K562 (cell line): ENCODE results near the gene NAGLU.
A peak's percentile ranks its signal among the peaks of the same experiment; 100 is the strongest.

Experiments used
- BRD4 ChIP-seq: fragments of 200-600 bp; sonication (generic); IDR thresholded peaks from 2 replicates; pipeline ENCODE4 v1.6.1; 2017; ENCODE audit warnings: inconsistent platforms
- ILF3 ChIP-seq: fragments of 450-650 bp; IDR thresholded peaks from 2 replicates; pipeline ENCODE4 v1.6.1; 2018; ENCODE audit warnings: antibody characterized with exemption, mild to moderate bottlenecking, moderate library complexity, borderline replicate concordance
- PHF8 ChIP-seq: fragments of 200-600 bp; sonication (generic); IDR thresholded peaks from 2 replicates; pipeline ENCODE4 v1.6.1; 2012; ENCODE audit warnings: mixed run types, mild to moderate bottlenecking, inconsistent platforms, low read length, moderate library complexity, borderline replicate concordance
- TF ChIP-seq, protein P1 (sequence below), 2 experiments: fragments of 450-650 bp in 1 of 2; IDR thresholded peaks; 2 replicates each; pipeline ENCODE4 v1.6.1; 2011 to 2017; ENCODE audit warnings: low read depth in 2 of 2, antibody characterized with exemption in 1 of 2, borderline replicate concordance in 1 of 2, low read length in 1 of 2, mild to moderate bottlenecking in 1 of 2, mixed read lengths in 1 of 2; ENCODE audit not compliant: control insufficient read depth in 1 of 2
- TF ChIP-seq, protein P2 (sequence below): sonication (generic); formaldehyde crosslinking; IDR thresholded peaks from 2 replicates; pipeline ENCODE4 v1.9.0; 2022; ENCODE audit warnings: mild to moderate bottlenecking, missing genetic modification reagents
- TF ChIP-seq, protein P3 (sequence below), 2 experiments: fragments of 450-650 bp; formaldehyde crosslinking in 1 of 2; IDR thresholded peaks; 2 replicates each; pipeline versions ENCODE4 v1.4.0 to v1.6.1; 2014 to 2020; ENCODE audit warnings: mild to moderate bottlenecking in 2 of 2, borderline replicate concordance in 1 of 2, low read depth in 1 of 2
- TF ChIP-seq, protein P4 (sequence below): sonication (generic); formaldehyde crosslinking; IDR thresholded peaks from 2 replicates; pipeline ENCODE4 v1.8.1; 2022; ENCODE audit warnings: missing genetic modification reagents

DNA sequence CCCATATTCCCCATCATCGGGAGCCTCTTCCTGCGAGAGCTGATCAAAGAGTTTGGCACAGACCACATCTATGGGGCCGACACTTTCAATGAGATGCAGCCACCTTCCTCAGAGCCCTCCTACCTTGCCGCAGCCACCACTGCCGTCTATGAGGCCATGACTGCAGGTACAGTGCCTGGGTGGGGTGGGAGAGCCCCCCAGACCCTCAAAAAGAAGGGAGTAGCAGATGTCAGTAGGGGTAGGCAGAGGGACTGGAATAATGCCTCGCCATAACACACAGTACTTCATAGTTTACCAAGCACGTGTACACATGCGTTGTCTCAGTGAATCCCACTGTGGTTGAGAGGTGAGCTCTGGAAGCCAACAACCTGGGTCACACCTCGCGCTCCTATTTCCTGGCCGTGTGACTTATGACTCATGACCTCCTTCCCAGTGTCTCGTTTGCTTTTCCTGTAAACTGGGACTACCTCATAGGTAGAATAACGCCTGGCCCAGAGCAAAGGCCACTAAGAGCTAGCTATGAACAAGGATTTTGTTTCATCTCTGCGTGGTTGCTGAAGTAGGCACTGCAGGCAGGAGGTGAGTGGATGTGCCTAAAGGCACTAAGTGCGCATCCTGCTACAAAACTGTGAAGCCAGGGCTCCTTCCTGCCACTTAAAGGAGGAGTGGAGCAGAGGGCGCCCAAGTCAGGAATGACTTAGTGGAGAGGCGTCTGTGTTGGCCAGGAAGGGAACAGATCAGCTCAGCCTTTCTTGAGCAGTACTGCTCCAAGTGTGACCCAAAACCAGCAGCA is 5.2 kb downstream of the NAGLU start:
- TF ChIP-seq, protein P1, sequence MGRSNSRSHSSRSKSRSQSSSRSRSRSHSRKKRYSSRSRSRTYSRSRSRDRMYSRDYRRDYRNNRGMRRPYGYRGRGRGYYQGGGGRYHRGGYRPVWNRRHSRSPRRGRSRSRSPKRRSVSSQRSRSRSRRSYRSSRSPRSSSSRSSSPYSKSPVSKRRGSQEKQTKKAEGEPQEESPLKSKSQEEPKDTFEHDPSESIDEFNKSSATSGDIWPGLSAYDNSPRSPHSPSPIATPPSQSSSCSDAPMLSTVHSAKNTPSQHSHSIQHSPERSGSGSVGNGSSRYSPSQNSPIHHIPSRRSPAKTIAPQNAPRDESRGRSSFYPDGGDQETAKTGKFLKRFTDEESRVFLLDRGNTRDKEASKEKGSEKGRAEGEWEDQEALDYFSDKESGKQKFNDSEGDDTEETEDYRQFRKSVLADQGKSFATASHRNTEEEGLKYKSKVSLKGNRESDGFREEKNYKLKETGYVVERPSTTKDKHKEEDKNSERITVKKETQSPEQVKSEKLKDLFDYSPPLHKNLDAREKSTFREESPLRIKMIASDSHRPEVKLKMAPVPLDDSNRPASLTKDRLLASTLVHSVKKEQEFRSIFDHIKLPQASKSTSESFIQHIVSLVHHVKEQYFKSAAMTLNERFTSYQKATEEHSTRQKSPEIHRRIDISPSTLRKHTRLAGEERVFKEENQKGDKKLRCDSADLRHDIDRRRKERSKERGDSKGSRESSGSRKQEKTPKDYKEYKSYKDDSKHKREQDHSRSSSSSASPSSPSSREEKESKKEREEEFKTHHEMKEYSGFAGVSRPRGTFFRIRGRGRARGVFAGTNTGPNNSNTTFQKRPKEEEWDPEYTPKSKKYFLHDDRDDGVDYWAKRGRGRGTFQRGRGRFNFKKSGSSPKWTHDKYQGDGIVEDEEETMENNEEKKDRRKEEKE (IDR thresholded peaks at IDR 0.05; ENCODE audit: borderline replicate concordance in 1 of 2, control insufficient read depth in 1 of 2, low read depth in 2 of 2, low read length in 1 of 2) = no peak
- TF ChIP-seq ILF3 = no peak
- TF ChIP-seq, protein P2, sequence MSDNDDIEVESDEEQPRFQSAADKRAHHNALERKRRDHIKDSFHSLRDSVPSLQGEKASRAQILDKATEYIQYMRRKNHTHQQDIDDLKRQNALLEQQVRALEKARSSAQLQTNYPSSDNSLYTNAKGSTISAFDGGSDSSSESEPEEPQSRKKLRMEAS (CRISPR knock-in tag) = peak; percentile 22; the same call in 1 of the 2 replicates
- TF ChIP-seq, protein P3, sequence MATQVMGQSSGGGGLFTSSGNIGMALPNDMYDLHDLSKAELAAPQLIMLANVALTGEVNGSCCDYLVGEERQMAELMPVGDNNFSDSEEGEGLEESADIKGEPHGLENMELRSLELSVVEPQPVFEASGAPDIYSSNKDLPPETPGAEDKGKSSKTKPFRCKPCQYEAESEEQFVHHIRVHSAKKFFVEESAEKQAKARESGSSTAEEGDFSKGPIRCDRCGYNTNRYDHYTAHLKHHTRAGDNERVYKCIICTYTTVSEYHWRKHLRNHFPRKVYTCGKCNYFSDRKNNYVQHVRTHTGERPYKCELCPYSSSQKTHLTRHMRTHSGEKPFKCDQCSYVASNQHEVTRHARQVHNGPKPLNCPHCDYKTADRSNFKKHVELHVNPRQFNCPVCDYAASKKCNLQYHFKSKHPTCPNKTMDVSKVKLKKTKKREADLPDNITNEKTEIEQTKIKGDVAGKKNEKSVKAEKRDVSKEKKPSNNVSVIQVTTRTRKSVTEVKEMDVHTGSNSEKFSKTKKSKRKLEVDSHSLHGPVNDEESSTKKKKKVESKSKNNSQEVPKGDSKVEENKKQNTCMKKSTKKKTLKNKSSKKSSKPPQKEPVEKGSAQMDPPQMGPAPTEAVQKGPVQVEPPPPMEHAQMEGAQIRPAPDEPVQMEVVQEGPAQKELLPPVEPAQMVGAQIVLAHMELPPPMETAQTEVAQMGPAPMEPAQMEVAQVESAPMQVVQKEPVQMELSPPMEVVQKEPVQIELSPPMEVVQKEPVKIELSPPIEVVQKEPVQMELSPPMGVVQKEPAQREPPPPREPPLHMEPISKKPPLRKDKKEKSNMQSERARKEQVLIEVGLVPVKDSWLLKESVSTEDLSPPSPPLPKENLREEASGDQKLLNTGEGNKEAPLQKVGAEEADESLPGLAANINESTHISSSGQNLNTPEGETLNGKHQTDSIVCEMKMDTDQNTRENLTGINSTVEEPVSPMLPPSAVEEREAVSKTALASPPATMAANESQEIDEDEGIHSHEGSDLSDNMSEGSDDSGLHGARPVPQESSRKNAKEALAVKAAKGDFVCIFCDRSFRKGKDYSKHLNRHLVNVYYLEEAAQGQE (IDR thresholded peaks at IDR 0.05; ENCODE audit: borderline replicate concordance) = no peak
- TF ChIP-seq, protein P3 (CRISPR knock-in tag; IDR thresholded peaks at IDR 0.05; ENCODE audit: low read depth) = no peak
- TF ChIP-seq BRD4 = no peak
- no peak for TF ChIP-seq PHF8
- TF ChIP-seq, protein P4, sequence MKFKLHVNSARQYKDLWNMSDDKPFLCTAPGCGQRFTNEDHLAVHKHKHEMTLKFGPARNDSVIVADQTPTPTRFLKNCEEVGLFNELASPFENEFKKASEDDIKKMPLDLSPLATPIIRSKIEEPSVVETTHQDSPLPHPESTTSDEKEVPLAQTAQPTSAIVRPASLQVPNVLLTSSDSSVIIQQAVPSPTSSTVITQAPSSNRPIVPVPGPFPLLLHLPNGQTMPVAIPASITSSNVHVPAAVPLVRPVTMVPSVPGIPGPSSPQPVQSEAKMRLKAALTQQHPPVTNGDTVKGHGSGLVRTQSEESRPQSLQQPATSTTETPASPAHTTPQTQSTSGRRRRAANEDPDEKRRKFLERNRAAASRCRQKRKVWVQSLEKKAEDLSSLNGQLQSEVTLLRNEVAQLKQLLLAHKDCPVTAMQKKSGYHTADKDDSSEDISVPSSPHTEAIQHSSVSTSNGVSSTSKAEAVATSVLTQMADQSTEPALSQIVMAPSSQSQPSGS (CRISPR knock-in tag) = no peak
